22Rv1 (cell line): ENCODE results near the gene LASP1NB.

Experiments used
- H3K27ac ChIP-seq: fragments of 450-650 bp; 2 replicates; pipeline ENCODE4 v1.5.1; 2017
- ZFX ChIP-seq: fragments of 450-650 bp; IDR thresholded peaks from 2 replicates; pipeline ENCODE4 v1.6.1; 2017; ENCODE audit warnings: antibody characterized with exemption, borderline replicate concordance
- TF ChIP-seq, protein P1 (sequence below): fragments of 450-650 bp; IDR thresholded peaks from 2 replicates; pipeline ENCODE4 v1.5.1; 2017; ENCODE audit warnings: mild to moderate bottlenecking

The LASP1NB gene

DNA sequence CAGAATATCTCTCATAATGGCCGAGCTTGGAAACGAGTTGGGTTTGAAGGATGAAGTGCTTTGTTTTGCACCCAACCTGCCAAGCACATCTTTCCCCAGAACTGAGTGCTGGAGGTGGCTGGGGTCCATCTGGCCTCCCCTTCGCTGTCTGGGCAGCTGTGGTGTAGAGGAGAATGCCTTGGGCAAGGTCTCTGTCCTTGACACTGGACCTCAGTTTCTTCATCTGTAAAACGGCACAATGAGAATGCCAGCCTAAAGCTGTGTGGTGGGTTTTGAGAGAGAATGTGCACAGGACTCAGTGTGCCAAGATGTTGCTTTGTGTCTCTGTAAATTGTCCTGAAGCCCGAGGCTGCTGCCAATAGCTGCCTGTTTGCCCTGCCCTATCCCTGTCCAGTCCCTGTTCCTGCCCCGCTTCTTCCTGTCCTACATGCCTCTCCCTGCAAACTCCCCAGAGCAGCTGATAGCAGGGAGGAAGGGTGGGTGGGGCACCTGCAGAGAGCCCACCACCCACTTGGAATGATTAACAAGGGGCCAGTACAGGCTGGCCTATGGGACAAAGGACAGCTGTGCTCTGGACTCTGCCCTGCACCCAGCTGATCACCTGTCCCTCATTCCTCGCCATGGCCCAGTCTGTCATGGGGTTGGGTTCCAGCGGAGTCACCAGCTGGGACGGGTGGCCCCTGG, 40.2 kb upstream of the LASP1NB start:
- no peak overlapping the region for H3K27ac ChIP-seq
- TF ChIP-seq, protein P1, sequence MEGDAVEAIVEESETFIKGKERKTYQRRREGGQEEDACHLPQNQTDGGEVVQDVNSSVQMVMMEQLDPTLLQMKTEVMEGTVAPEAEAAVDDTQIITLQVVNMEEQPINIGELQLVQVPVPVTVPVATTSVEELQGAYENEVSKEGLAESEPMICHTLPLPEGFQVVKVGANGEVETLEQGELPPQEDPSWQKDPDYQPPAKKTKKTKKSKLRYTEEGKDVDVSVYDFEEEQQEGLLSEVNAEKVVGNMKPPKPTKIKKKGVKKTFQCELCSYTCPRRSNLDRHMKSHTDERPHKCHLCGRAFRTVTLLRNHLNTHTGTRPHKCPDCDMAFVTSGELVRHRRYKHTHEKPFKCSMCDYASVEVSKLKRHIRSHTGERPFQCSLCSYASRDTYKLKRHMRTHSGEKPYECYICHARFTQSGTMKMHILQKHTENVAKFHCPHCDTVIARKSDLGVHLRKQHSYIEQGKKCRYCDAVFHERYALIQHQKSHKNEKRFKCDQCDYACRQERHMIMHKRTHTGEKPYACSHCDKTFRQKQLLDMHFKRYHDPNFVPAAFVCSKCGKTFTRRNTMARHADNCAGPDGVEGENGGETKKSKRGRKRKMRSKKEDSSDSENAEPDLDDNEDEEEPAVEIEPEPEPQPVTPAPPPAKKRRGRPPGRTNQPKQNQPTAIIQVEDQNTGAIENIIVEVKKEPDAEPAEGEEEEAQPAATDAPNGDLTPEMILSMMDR, result no peak
- TF ChIP-seq ZFX, result no peak

DNA sequence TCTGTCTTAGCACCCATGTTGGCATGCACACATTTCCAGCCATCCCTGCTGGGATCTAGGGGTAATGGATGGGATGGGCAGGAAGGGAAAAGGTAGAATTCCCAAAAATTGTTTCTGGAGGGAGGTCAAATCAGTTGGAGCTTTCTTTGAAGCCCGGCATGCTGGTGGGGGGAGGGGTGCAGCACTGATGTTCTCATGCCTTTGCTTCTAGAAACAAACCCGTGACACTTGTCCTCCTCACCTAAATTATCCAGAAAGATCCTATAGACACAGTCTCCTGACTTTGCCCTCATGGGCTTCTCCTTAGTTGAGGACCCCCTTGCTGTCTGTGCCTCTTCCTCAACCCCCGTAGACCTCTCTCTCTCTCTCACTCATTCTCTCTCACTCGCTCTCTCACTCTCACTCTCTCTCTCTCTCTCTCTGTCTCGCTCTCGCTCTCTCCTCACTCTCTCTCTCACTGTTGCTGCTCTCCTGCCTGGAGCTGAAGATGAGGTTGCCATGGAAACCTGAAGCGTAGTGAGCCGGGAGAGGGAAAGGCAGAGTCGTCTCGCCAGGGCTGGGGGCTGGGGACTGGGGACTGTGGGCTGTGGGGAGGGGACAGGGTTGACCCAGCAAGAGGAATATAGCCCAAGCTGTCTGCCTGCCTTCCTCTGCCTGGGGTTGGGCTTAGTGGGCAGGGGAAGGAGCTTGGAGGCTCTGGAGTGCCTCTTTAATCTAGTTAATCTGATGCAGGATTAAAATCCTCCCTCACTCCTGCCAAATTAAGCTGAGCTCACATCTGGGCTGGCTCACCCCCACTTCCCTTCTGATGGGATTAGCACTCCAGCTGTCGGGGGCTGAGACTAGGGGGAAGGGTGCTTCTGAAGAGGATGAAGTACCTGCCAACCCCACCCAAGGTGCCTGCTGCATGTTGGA, 39.4 kb upstream of the LASP1NB start:
- TF ChIP-seq, protein P1, result no peak
- no peak for TF ChIP-seq ZFX
- H3K27ac ChIP-seq, result no peak overlapping the region

DNA sequence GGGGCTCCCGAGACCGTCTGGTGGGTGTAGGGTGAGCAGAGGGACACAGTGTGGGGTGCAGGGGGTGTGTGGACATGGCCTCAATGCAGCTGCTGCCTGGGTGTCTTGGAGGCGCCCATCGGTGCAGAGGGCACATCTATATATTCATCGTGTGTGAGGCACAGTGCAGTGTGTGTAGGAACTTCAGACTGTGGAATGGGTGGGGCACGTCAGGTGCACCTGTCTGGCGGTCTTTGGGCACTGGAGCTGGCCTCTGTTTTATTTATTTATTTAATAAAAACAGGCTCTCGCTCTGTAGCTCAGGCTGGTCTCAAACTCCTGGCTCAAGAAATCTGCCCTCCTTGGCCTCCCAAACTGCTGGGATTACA, 38.8 kb upstream of the LASP1NB start:
- no peak overlapping the region for H3K27ac ChIP-seq
- TF ChIP-seq, protein P1, result no peak
- no peak for TF ChIP-seq ZFX

DNA sequence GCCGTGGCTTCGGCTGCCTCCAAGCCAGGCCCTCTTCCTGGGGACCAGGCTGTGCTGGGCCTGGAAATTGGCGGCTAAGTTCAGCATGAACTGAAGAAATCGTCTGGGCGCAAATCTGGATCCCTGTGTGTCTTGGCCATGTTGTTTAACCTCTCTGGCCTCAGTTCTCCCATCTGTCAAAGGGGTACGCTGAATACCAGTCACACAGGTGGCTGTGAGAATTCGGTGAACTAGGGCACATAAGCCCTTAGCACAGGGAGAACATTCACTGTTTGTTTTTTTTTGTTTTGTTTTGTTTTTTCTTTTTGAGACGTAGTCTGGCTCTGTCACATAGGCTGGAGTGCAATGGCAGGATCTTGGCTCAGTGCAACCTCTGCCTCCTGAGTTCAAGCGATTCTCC, 36.6 kb upstream of the LASP1NB start:
- TF ChIP-seq, protein P1, result no peak
- TF ChIP-seq ZFX, result no peak
- H3K27ac ChIP-seq, result no peak overlapping the region

DNA sequence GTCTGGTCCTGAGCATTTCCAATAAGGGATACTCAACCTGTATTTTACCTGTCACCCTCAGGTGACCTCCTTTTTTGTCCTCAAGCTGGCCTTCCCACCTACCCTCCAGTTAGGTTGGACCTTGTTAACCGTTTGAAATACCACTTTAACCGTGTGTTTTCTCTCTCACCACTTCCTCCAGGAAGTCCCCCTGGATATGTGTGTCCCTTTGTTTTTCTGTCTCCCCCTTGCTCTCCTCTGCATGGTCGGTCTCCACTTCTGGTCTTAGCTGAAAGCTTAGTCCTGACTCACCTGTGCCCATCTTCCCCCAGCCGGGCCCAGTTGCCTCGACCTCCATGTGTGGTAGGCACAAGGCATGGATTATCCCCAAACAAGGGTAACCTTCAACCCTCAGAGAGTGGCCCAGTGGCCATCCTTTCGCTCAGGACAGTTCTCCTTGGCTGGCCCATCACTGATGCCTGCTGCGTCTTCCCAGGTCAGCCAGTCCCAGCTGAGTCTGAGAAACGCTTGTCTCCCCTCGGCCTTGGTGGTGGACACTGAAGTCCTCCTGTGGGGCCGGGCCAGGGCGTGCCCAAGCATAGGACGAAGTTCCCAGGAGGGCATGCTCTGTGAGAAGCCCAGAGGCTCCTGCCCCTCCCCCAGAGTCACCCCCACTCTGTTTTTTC, 35.5 kb upstream of the LASP1NB start:
- H3K27ac ChIP-seq, result no peak overlapping the region
- no peak for TF ChIP-seq ZFX
- TF ChIP-seq, protein P1, result no peak

DNA sequence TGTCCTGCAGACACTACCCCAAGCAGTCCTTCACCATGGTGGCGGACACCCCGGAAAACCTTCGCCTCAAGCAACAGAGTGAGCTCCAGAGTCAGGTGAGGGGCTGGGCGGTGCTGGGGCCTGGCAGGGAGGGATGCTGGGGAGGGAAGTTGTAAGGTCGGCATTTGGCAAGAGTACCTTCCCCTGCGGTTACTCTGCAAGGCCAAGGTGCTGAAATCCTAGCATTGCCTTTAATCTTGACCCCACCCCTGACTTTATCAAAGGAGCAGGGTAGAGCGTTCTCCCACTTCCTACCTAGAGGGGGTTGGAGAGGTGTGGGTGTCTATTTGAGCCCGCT, 35.0 kb upstream of the LASP1NB start:
- TF ChIP-seq ZFX, result no peak
- TF ChIP-seq, protein P1, result no peak
- no peak overlapping the region for H3K27ac ChIP-seq
